ENCODE data around the gene NPIPB4. TPM values are rescaled to one million over a fixed set of nuclear protein-coding genes. Genes with fewer than 3 reads are reported as not detected.
"Not testable (repeated sequence)": the region's sequence is repeated elsewhere in the genome, so short reads cannot be mapped to it uniquely, and the experiment has no call there.

NPIPB4 gene
- total RNA-seq, 8 experiments from 2014 or later: 8.9 to 131 (median 16.0) TPM

DNA sequence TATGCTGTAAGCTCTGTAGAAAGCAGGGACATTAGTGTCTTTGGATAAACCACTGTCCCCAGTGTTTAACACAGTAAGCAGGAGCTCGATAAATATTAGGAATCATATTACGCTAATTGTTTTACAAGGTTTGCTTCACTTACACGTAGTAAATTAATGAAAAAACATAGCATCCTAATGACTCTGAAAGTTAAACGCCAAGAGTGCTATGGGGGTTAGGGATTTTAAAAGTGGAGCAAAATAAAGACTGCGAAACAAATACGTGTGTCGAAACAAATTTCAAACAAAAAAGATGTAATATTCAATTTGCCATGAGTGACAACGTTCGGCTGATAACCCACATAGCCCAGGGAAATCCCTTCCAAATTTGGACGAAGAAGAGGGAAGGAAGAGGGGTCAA is 37.9 kb downstream of the NPIPB4 start:
- H3K4me1 ChIP-seq (replicated peaks in 1 of 2); ATAC-seq (replicated peaks in 6 of 8); in situ Hi-C loops (cut with MboI; ENCODE audit: low pct_unique_long_range_greater_than_20kb in 2 of 9, low sequenced_read_pairs in 9 of 9, unreplicated experiment in 9 of 9): not testable (repeated sequence)
- Histone ChIP-seq H3K27ac (peak overlapping the region in 1 of 2 donors; percentile 30), H3K4me3 (peak overlapping the region; percentile 42 to 62 (median 54))
- 33% methylated on average over 3 of the region's 10 CpGs; no CpG with 5 or more reads in 9 of the 10 experiments for WGBS, 10 experiments

DNA sequence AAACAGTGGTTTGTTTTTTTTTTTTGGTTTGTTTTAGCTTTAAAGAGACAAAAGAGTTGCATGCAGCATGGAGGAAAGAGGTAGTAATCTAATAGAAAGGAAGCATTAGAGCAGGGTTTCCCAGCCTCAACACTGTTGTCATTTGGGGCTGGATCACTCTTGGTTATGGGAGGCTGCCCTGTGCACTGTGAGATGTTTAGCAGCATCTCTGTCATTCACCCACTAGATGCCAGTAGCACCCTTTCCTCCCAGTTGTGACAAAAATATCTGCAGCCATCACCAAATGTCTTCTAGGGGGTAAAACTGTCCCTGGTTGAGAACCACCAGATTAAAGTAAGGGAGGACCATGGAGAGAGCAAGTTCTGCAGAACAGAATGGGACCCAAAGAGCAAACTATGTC is 40.5 kb downstream of the NPIPB4 start:
- ATAC-seq (replicated peaks in 6 of 8); H3K4me3 ChIP-seq; H3K4me1 ChIP-seq (replicated peaks in 1 of 2); in situ Hi-C loops (cut with MboI; ENCODE audit: low pct_unique_long_range_greater_than_20kb in 2 of 9, low sequenced_read_pairs in 9 of 9, unreplicated experiment in 9 of 9); H3K27ac ChIP-seq: not testable (repeated sequence)

DNA sequence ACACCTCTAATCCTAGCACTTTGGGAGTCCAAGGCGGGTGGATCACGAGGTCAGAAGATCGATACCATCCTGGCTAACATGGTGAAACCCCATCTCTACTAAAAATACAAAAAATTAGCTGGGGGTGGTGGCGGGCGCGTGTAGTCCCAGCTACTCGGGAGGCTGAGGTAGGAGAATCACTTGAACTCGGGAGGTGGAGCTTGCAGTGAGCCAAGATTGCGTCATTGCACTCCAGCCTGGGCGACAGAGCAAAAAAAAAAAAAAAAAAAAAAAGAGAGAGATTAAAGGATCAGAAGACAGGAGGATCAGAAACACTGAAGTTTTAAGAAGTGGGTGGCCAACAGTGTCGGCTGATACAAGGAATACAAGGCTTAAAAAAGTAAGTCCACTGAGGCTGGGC is 41.9 kb downstream of the NPIPB4 start:
- H3K4me1 ChIP-seq (replicated peaks in 1 of 2); ATAC-seq (replicated peaks in 6 of 8); in situ Hi-C loops (cut with MboI; ENCODE audit: low pct_unique_long_range_greater_than_20kb in 2 of 9, low sequenced_read_pairs in 9 of 9, unreplicated experiment in 9 of 9); H3K27ac ChIP-seq; H3K4me3 ChIP-seq: not testable (repeated sequence)
- no CpG with 5 or more reads among the region's 11 CpGs for WGBS, 10 experiments

DNA sequence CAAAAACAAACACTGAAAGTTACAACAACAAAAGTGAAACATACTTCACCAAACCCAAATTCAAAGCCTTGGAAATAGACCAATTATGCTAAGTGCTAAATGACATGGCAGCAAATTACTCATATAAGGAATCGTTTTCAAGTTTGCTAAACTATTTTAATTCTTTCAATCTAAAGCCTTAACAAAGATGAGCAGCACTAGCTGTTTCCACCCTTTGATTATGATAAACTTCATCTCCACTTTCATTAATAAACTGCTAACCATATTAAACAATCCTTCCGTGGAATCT is 55.2 kb downstream of the NPIPB4 start:
- in situ Hi-C loops (cut with MboI; ENCODE audit: low pct_unique_long_range_greater_than_20kb in 2 of 9, low sequenced_read_pairs in 9 of 9, unreplicated experiment in 9 of 9); H3K4me3 ChIP-seq; H3K4me1 ChIP-seq (replicated peaks in 1 of 2); H3K27ac ChIP-seq; ATAC-seq (replicated peaks in 6 of 8): not testable (repeated sequence)
- whole genome bisulfite sequencing, 10 experiments: no CpG with 5 or more reads among the region's 2 CpGs

DNA sequence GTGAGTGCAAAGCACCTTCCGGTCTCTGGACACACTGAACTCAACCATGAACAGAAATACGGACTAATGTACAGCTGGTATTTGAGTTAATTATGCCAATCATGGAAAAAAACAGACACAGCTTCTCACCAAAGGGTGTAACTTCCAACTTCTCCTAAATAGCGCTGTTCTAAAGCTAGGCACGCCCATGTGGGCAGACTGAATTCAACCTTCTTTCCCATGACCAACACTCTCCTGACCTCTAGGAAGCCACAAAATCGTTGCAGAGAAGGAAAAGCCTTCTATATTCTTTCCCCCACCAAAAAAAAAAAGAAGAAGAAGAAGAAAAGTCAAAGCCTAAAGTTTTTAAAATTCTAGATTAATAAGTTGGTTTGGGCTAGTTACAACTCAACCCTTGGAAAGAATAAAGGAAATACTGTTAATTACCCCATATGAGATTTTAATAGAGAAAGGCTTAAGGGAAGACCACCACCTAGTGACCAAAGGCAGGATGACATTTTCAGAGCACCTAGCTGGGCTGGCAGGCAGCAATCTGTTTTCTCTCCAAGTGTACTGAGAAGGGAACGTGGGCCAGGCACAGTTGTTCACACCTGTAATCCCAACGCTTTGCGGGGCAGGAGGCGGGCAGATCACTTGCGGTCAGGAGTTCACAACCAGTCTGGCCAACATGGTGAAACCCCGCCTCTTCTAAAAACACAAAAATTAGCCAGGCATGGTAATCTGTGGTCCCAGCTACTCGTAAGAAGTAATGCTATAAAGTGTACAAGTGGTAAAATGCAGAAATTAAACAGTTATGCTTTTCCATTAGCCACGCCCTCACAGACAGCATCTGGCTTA is 55.8 kb downstream of the NPIPB4 start:
- WGBS, 10 experiments: 60% methylated on average over 1 of the region's 13 CpGs; no CpG with 5 or more reads in 9 of the 10 experiments
- in situ Hi-C loops (cut with MboI; ENCODE audit: low pct_unique_long_range_greater_than_20kb in 2 of 9, low sequenced_read_pairs in 9 of 9, unreplicated experiment in 9 of 9); H3K4me1 ChIP-seq (replicated peaks in 1 of 2); H3K27ac ChIP-seq; H3K4me3 ChIP-seq: not testable (repeated sequence)
- peak in 6 of 8 experiments; percentile 24 to 81 (median 69) for ATAC-seq (replicated peaks in 6 of 8)

DNA sequence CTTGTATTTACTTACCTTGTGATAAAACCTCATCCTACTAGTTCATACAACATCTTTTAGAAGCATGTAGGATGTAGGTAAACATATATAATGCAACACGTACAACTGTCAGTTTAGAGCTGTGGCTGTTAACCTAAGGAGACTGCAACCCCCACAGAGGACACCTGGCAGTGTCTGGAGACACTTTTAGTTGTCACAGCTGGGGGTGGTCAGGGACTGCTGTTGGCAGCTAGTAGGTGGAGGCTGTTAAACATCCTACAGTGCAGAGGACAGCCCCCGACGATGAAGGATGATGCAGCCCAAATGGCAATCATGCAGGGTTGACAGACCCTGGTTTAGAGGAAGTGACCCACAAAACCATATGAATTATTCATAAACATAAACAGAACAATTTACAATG is 59.0 kb downstream of the NPIPB4 start:
- H3K4me1 ChIP-seq (replicated peaks in 1 of 2); H3K27ac ChIP-seq; in situ Hi-C loops (cut with MboI; ENCODE audit: low pct_unique_long_range_greater_than_20kb in 2 of 9, low sequenced_read_pairs in 9 of 9, unreplicated experiment in 9 of 9); ATAC-seq (replicated peaks in 6 of 8); H3K4me3 ChIP-seq: not testable (repeated sequence)
- no CpG with 5 or more reads among the region's 3 CpGs for WGBS, 10 experiments

DNA sequence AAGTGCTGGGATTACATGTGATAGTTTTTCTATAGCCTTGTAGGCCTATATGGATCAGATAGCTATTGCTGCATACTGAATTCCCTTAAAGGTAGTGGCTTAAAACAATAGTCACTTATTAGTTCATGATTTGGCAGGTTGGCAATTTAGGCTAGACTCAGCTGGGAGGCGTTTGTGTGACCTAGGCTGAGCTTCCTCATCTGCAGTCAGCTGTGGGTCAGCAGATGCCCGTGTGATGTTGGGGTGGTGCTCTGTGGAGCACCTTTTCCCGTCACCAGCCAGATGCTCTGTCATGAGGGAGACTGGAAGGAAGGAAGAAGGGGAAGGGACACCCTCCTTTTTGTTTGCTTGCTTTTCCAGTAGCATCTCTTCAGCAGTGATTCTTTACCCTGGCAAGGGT is 64.2 kb downstream of the NPIPB4 start:
- in situ Hi-C loops (cut with MboI; ENCODE audit: low pct_unique_long_range_greater_than_20kb in 2 of 9, low sequenced_read_pairs in 9 of 9, unreplicated experiment in 9 of 9); H3K27ac ChIP-seq; H3K4me3 ChIP-seq; H3K4me1 ChIP-seq (replicated peaks in 1 of 2); ATAC-seq (replicated peaks in 6 of 8): not testable (repeated sequence)
- WGBS, 10 experiments: no CpG with 5 or more reads among the region's 3 CpGs

DNA sequence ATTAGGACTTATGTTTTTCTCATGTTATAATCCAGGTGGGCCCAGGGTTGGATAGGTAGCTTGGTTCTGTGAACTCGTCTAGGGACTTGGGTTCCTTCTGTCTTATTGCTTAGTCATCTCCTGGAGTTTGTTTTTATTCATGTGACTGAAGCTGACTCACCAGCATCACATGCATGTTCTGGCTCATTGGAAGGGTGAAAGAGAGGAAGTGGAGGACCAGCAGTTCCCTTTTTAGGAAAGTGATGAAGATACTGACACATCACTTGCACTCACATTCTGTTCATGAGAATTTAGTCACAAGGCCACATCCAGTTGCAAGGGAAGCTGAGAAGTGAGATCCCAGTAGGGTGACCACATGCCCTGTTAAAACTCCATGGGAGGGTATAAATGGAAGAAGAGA is 67.0 kb downstream of the NPIPB4 start:
- ATAC-seq (replicated peaks in 6 of 8): peak; percentile 65 to 98 (median 94)
- H3K27ac ChIP-seq; H3K4me1 ChIP-seq (replicated peaks in 1 of 2); H3K4me3 ChIP-seq; in situ Hi-C loops (cut with MboI; ENCODE audit: low pct_unique_long_range_greater_than_20kb in 2 of 9, low sequenced_read_pairs in 9 of 9, unreplicated experiment in 9 of 9): not testable (repeated sequence)
- WGBS, 10 experiments: no CpG with 5 or more reads among the region's 1 CpG

Other genes with a start within 250 kb of the NPIPB4 start
- gene IGSF6, start 205.1 kb downstream of the NPIPB4 start, total RNA-seq: 1 to 10 TPM in 5 of 8 experiments, under 1 TPM in 3; 0.46 to 7.4 (median 1.0) TPM
- gene OTOA, start 193.8 kb downstream of the NPIPB4 start, total RNA-seq: under 1 TPM; 0.05 to 0.47 (median 0.22) TPM
- 100 to 1,000 TPM; 193 to 384 (median 275) TPM for gene UQCRC2, start 95.6 kb upstream of the NPIPB4 start, total RNA-seq
- gene PDZD9, start 143.4 kb upstream of the NPIPB4 start, total RNA-seq: 1 to 10 TPM in 7 of 8 experiments, under 1 TPM in 1; 0.41 to 3.7 (median 1.5) TPM
- gene MOSMO, start 150.4 kb upstream of the NPIPB4 start, total RNA-seq: 10 to 100 TPM; 13.4 to 25.4 (median 17.2) TPM
- gene VWA3A, start 234.8 kb upstream of the NPIPB4 start, total RNA-seq: 10 to 100 TPM in 1 of 8 experiments, under 1 TPM in 6, not detected in 1; 0.09 to 18.7 (median 0.62) TPM

Measured in motor neuron (in vitro differentiated cells).